NCI-H446 (cell line): ENCODE results near the gene COX19.

Experiments used
- DNase-seq, 2 experiments: peaks; one replicate each; lab custom pipeline; 2025; lab: John Stamatoyannopoulos, UW

The COX19 gene

DNA sequence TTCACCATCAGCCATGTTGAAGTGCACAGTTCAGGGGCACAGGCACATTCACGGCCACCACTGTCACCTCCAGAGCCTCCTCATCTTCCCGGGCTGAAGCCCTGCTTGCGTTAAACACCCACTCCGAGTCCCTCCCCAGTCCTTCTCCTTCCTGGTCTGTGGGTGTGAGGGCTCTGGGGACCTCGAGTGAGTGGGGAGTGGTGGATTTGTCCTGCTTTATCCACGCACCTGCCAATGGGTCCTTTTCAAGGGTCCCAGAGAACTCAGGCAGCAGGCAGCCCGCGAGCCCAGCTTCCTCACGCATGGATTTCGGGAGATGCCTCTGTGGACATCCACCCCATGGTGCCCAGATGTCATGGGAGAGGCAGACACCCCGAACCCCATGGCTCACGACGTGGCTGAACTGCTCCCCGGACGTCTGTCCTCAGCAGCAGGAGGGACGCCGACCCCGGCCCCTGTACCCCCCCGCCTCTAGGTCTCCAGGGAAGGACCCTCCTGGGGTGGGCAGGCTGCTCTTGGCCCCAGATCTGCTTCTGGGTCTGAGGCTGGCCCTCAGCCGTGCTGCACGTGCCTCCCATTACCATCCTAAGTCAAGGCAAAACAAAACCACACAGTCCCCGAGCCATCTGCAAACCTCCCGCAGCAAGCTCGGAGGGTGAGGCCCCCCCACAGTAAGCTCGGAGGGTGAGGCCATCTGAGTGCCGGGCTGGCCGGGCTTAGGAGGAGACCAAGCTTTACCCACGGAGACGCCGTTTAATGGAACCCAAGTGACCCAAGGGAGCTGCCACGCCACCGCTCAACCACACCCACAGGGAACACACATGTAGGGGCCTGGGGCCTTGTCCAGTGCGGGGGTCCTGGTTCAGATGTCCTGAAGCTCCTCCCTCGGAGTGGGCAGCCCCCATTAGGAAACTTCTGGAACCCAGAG lies 16.6 kb upstream of the COX19 start:
- DNase-seq = no peak

DNA sequence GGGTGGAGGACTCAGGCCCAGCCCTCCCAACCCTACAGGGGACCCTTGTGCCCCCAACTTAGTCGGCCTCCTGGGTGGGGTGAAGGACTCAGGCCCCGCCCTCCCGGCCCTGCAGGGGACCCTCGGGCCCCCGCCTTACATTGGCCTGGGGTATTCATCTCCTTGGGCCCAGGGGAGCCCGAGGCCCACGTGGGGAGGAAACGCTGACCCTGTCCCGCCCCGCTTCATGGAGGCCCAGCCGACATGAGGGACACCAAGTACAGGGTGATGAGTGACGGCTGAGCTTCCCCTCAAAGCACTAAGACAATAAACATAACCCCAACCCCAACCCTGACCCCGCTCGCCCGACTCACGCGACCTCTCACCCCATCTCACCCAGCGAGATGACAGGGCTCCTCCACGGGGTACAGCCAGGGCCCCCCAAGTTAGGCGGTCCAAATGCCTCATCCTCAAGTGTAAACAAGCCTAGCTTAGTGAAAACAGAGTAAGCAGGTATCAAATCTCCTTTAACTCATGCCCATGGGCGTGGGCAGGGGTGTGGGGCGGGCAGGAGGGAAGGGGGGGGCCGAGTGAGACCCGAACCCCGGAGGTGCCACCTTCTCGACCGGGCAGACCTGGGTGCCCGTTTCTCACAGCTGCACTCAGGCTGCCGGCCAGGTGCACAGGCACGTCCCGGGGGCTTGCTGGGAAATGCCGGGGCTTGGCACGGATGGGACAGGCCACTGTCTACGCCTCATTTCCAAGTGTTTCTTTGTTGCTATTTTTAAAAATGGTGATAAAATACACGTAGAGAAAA lies 15.8 kb upstream of the COX19 start:
- DNase-seq = no peak

DNA sequence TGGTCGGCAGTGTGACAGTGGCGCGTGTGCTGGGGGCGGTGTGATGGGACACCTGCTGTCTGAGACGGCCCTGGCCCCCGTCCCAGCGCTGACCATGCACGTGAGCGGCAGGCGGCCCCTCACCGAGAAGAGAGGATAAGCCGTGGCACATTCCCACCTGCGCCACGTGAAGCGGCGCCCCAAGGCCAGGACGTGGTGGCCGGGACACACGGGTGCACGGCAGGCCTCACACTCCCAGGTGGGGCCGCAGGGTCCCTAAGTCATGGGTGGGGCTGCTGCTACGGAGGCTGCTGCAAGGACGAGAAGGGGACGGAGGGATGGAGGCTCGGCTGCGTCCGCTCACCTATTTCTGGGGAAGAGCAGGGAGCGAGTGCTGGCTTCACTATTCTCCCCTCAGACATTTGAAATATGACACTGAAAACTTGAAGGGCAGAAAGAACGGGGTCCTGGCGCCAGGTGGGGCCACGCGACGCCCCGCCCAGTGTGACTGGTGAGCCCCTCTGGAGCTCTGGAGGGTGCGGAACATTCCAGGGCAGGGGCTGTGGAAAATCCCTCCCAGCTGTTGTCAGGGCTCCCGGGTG lies 15.1 kb upstream of the COX19 start:
- DNase-seq = no peak

DNA sequence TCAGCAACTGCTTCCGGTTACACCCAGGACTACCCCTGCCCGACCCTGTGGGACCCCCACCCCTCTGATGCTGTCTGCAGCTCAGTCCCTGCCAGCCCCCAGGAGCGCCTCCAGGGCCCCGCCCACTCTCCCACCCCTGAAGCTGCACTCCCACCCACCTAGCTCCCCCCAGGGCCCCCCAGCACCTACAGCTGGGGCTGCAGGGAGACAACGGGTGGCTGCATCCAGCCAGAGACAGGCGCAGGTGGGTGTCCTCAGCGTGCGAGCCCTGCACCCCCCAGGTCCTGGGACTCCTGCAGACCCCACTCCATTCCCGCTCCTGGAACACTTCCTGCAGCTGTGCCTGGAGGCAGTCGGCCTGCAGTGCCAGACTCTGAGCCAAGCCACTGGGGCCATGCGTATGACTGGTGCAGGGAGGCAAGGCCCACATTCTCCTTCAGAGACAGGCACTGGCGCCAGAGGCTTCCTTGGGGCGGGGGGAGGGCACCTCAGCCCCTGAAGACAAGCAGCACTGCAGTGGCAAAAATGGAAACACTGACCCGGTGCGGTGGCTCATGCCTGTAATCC lies 13.7 kb upstream of the COX19 start:
- no peak for DNase-seq

DNA sequence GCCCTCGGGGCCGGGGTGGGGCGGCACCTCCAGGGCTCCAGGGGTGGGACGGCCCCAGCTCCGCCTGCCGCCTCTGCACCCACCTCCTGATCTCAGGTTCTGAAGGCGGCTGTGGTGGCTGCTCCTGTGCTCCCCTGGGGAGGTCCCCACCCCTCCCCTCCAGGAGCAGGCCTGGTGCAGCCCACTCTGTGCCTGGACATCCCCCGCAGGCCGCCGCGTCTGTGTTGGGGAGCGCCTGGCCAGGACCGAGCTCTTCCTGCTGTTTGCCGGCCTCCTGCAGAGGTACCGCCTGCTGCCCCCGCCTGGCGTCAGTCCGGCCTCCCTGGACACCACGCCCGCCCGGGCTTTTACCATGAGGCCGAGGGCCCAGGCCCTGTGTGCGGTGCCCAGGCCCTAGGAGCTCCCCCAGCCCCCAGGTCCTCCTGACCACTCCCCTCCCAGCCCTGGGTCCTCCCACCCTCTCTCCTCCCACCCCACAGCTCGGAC lies 13.1 kb upstream of the COX19 start:
- no peak for DNase-seq

DNA sequence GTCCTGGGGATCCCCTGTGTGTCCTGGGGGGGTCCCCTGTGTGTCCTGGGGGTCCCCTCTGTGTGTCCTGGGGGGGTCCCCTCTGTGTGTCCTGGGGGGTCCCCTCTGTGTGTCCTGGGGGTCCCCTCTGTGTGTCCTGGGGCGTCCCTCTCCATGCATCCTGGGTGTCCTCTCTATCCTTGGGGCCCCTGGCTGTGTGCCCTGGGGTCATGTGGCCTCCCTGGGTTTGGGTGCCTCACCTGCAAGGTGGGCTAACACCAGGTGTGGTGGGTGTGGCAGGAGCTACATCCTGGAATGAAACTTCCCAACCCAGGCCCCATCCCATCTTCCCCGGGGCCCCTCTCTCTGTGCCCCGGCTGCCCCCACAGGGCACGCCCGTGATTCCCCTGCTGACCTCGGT lies 12.6 kb upstream of the COX19 start:
- no peak for DNase-seq

DNA sequence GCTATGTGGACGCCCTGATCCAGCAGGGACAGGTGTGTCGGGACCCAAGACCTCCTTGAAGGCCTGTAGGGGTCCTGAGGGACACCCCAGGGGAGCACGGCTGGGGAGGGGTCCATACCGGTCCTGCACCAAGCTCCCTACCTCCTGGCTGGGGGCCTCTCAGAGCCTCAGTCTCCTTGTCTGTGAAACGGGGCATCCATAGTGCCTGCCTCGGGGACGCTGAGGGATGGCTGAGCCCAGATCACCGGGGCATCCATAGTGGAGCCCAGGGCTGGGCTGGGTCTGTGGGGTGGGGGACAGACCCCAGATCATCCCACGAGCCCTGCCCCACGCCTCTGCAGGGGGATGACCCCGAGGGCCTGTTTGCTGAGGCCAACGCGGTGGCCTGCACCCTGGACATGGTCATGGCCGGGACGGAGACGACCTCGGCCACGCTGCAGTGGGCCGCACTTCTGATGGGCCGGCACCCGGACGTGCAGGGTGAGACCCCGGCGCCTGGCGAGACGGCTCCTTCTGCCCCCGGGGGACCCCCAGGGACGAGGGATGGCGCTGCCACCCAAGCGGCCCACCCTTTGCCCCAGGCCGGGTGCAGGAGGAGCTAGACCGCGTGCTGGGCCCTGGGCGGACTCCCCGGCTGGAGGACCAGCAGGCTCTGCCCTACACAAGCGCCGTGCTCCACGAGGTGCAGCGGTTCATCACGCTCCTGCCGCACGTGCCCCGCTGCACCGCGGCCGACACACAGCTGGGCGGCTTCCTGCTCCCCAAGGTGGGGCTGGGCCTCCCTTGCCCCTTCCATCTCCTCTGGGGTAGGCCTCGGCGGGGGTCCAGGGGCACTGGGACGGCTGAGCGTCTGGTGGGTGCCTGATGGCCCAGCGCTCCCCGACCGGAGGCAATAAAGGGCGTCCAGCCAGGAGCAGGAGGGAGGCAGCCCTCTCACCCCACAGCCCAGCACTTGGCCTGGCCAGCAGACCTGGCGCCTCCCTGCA lies 11.7 kb upstream of the COX19 start:
- DNase-seq = no peak

DNA sequence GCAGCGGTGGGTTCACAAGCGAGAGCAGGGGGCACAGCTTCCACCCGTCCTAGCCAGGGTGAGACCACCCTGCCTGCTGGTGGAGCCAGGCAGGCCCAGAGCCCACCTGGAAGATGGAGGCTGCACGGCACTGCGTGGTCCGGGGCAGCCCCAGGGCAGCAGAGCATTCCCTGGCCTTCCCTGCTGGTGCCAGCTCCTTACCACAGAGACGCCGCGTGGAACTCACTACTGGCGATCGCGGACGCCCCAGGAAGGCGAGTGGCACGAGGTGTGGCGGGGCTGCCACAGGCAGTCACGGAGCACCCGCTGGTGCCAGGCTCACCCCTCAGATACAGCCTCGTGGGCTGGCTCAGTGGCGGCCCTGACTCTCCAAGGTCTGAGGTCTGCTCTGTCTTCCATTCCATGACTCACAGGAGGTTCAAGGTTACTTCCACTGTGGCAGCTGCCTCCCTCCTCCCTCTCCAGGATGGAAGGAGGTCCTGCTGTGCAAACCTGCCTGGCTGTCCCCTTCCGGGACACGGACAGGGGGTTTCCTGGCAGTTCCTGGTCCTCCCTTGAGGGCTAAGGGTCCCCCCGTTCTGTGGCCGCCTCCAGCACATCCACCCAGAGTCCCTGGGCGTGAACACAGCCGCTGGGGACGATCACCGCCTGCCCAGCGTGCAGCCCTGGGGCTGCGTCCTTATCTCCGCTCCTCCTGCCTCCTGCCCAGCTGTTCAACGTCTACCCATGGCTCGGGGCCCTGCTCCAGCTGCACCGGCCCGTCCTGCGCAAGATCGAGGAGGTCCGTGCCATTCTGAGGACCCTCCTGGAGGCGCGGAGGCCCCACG lies 10.8 kb upstream of the COX19 start:
- DNase-seq = no peak

DNA sequence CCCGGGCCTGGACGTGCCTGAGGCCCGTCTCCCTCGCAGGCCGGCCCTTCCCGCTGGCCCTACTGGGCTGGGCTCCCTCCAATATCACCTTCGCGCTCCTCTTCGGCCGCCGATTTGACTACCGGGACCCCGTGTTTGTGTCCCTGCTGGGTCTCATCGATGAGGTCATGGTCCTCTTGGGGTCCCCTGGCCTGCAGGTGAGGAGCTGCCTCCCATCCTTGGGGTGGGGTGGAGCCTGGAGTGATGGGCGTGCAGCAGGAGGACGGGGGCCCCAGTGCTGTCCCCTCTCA lies 9.7 kb upstream of the COX19 start:
- DNase-seq = no peak

DNA sequence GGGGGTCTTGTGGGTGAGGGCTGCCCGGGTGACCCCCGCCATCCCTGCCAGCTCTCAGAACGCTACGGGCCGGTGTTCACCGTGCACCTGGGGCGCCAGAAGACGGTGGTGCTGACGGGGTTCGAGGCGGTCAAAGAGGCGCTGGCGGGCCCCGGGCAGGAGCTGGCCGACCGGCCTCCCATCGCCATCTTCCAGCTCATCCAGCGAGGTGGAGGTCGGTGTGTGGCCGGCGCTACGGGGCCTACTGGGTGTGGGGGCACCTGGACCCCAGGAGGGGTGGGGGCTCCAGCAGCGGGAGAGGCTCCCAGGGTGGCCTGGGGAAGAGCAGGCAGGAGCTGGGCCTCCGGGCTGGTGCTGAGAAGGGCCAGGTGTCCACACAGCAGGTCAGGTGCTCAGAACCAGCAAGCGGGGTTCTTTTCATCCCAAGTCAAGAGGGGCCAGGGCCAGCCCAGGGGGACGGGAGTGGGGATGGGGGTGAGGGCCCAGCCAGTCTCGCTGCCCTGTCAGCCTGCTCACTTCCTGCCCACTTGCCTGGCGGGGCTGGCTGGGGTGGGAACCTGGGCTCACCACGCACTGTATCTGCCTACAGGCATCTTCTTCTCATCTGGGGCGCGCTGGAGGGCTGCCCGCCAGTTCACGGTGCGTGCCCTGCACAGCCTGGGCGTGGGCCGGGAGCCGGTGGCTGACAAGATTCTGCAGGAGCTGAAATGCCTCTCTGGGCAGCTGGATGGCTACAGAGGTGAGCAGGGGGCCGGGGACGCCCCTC lies 9.2 kb upstream of the COX19 start:
- DNase-seq = no peak

DNA sequence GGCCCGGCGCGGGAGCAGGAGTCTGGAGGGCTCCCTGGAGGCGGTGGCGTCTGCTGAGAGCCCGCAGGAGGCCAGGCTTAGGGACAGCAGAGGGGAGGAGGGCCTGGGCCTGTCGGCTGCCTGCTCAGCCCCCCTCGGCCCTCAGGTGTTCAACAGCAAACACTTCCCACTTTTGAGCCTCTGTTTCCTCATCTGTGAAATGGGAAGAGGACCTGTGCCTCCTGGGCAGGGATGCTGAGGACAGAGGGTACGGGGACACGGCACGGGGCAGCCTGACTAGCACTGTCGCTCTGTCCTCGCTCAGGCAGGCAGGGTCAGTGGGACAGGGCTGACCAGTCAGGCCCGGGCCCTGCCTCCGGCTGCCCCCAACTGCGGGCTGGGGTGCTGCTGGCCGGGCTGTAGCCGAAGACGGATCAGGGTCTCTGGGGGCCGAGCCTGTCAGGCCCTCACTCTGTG lies 8.3 kb upstream of the COX19 start:
- DNase-seq = no peak

DNA sequence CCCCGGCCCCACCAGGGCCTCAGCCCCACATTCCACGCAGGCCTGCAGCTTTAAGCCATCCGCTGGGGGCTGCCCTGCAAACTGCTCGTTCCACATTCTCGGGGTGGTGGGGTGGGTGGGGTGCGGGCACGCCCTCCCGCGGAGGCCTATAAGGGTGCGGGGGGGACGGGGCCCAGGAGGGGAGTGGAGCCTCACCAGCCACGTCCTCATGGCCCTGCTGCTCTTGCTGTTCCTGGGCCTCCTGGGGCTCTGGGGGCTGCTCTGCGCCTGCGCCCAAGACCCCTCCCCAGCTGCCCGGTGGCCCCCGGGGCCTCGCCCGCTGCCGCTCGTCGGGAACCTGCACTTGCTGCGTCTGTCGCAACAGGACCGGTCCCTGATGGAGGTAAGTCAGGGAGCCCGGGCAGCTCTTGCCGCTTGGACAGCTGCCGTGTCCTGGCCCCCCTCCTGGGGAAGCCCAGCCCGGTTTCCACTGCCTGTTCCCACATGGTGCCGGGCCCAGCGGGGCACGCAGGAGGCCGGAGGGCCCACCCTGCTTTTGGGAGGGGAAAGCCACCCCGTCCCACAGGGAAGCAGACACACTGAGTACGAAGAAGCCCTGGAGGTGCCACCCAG lies 7.8 kb upstream of the COX19 start, which contains the start of gene CYP2W1:
Gene CYP2W1, plus strand, starts transcription at position 178 of the 612 bp plus-strand sequence. Its CDS starts 31 bp downstream, at position 209.
- no peak for DNase-seq

DNA sequence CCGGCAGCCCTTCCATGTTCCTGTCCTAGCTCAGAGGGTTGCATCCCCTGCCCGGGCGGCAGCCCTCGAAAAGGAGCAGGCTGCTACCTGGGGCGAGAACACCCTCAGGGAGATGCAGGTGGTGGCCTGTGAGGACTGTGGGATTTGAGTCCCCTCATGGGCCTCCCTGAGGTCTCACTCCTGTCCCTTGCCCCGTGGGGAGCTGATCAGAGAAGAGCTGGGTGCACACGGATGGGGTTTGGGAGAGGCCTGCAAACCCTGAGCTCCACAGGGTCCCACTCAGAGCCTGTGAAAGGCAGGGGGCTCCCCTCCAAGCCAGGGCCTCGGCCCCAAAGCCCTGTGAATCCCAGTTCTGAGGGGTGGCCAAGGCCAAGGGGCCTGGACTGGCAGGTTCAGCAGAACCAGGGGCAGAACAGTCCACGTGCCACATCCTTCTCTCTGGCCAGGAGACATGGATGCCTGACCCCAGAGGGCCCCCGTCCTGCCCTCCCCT lies 7.2 kb upstream of the COX19 start:
- DNase-seq = no peak

DNA sequence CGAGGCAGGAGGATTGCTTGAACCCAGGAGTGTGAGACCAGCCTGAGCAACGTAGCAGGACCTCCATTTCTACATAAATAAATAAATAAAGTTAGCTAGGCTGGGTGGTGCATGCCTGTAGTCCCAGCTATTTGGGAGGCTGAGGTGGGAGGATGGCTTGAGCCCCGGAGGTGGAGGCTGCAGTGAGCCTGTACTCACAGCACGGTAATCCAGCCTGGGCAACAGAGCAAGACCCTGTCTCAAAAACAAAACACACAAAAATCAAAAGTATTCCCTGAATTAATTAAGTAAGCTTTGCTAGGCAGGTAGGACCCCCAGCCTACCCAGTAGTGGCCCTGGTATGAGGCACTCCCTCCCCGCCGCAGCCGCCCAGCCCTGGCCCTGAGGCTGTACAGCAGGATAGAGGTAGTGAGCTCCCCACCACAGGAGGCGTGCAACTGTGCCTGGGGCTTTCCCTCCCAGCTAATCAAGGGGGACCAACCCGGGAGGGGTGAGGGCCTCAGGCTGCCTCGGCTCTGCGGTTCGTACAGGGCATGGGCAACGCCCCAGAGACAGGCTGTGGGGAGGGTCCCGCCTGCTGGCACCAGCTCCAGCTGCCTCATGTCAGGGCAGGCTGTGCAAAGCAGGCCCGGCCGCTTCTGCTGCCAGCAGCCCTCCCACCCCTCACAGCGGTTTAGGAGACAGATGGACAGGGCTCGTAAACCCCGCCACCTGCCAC lies 6.6 kb upstream of the COX19 start:
- DNase-seq = peak; percentile 58 to 88

DNA sequence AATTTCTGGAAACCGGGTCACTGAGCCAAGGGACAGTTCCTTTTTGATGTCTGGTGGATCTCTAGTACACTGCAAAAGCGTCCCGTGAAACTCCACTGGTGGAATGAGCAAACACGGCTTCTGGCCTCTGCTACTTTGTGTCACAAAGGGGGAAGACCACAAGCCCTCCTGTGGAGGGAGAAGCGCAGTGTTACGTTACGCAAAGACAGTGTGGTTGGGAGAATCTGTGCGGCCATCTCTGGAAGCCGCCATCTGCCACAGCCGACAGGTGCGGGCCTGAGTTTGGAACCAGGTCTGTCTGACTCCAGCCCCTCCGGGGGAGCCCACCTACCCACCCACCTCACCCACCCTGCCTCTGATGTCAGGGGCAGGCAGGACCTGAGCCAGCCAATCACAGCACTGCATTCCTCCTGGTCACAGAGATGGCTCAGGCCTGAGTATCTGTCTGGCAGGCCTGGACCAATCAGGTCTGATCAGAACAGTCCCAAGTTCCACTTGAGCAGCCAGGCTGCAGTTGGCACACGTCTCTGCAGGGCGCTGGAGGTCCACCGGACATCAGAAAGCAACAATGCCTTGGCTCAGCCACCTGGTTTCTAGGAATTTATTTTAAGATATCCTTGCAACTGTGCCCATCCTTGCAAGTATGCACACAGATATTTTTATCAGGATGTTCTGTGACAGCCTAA lies 4.7 kb upstream of the COX19 start:
- DNase-seq = no peak

DNA sequence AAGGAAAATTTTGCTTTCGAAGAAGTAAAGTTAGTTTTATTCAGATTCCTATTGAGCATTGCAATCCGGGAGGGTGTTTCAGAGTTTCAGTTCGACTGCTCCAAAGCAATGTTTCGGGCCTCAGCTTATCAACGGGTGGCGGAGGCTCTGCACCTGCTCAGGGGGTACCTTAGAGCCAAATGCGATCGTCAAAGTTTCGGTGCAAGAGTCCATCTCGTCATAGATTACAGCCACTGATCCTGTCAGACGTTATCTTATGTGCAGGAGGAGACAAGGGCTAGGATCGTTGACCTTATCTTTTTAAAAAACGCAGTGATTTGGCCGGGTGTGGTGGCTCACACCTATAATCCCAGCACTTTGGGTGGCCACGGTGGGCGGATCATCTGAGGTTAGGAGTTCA lies 3.8 kb upstream of the COX19 start:
- DNase-seq = no peak

DNA sequence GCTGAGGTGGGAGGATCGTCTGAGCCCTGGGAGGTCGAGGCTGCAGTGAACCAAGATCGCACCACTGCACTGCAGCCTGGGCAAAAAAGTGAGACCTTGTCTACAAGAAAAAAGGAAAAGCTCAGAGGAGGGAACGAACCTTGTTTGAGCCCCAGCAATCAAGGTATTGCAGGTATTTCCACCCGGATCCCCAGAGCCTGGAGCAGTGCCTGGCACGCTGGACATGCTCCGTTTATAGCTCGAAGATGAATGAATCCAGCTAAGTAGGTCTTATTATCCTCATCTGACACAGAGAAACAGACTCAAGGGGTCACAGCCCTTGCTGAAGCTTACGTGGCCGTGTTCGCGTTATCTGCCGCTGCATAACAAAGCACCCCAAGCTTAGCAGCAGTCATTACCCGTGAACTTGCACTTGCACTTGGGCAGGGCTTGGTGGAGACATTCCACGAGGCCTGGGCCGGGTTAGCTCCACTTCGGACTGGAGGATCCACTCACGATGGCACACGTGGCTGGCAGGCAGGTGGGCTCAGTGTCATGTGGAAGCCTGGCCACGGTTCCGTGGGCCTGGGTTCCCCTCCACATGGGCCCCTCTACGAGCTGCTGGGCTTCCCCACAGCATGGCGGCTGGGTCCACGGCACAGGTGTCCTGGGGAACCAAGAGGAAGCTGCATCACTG lies 3.2 kb upstream of the COX19 start:
- DNase-seq = no peak
